Peyer's patch (tissue), 4 donors: Measurements from ENCODE around the gene IGSF9. TPM values are rescaled to one million over a fixed set of nuclear protein-coding genes. Genes with fewer than 3 reads are reported as not detected.

Source experiments
- DNase-seq, 3 donors: peaks; one replicate each; pipeline ENCODE4 v3.0.0-alpha.2; 2017 to 2019
- H3K27ac ChIP-seq, 4 donors: fragments of 200-600 bp; sonication (generic); one replicate each; pipeline ENCODE4 v1.5.1; 2016 to 2019
- H3K27me3 ChIP-seq, 2 donors: fragments of 200-600 bp; sonication (generic); one replicate each; pipeline ENCODE4 v1.5.1; 2019
- H3K36me3 ChIP-seq, 3 donors: fragments of 200-600 bp; sonication (generic); one replicate each; pipeline ENCODE4 v1.5.1; 2016 to 2019
- H3K4me1 ChIP-seq, 4 donors: fragments of 200-600 bp; sonication (generic); one replicate each; pipeline ENCODE4 v1.5.1; 2016 to 2019
- H3K4me3 ChIP-seq, 4 donors: fragments of 200-600 bp; sonication (generic); 1 replicate in 3 of 4; 2 replicates in 1 of 4; pipeline ENCODE4 v1.5.1; 2016 to 2019; ENCODE audit warnings: mild to moderate bottlenecking in 1 of 4
- H3K9me3 ChIP-seq, 4 donors: fragments of 200-600 bp; sonication (generic); one replicate each; pipeline ENCODE4 v1.5.1; 2016 to 2019; ENCODE audit warnings: mild to moderate bottlenecking in 1 of 4
- POLR2A ChIP-seq, 2 donors: fragments of 450-650 bp; IDR thresholded peaks; one replicate each; pipeline ENCODE4 v1.5.1; 2017; ENCODE audit warnings: antibody characterized with exemption in 2 of 2, mild to moderate bottlenecking in 2 of 2, moderate library complexity in 2 of 2
- total RNA-seq, 4 donors: library from RNA; depleted of rRNA; stranded (reverse); fragments of >200 nt; gene quantifications; one replicate each; pipeline ENCODE4 v1.1.0, GENCODE V29; 2016
- TF ChIP-seq, protein P1 (sequence below), 6 experiments: fragments of 450-650 bp in 4 of 6; fragments of 200-600 bp in 2 of 6; sonication (generic) in 1 of 6; IDR thresholded peaks; one replicate each; pipeline ENCODE4 v1.5.1; 2017 to 2019; ENCODE audit warnings: antibody characterized with exemption in 6 of 6, mild to moderate bottlenecking in 3 of 6, moderate library complexity in 1 of 6

Gene IGSF9
- total RNA-seq, 4 donors from 2014 or later = 5.8 to 169 (median 40.6) TPM

DNA sequence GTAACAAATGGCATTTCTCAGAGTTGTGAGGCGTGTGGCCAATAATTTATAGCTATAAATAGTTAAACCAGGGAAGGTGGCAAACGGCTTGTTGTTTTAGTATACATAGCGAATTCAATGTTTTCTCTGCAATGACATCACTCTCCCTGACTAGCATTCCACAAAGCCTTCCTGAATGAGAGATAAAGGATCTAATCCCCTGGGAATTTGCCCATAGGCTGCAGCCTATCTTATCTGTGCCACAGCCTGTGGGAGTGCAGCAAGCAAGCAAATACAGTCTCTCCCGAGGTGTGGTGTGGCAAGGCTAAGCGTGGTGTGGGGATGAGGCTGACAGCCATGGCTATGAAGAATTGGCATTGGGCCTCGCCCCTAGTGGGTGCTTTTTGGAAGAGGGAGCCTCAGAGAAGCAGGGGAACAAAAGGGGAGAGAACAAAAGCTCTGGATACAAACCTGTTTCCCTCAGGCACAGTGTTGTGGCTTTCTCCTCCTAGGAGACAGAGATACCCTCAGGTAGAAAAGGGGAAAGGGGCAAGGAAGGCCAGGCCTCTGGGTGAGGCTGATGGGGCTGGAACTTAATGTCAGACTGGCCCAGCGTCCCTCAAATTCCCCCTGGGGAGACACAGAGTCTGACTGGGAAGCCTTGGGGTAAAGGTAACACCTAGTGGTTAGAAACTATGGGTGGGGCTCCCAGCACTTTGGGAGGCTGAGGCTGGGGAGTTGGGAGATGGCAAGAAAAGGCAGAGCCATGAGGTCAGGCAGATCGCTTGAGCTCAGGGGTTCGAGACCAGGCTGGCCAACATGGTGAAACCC, 29.0 kb downstream of the IGSF9 start:
- DNase-seq = no peak

DNA sequence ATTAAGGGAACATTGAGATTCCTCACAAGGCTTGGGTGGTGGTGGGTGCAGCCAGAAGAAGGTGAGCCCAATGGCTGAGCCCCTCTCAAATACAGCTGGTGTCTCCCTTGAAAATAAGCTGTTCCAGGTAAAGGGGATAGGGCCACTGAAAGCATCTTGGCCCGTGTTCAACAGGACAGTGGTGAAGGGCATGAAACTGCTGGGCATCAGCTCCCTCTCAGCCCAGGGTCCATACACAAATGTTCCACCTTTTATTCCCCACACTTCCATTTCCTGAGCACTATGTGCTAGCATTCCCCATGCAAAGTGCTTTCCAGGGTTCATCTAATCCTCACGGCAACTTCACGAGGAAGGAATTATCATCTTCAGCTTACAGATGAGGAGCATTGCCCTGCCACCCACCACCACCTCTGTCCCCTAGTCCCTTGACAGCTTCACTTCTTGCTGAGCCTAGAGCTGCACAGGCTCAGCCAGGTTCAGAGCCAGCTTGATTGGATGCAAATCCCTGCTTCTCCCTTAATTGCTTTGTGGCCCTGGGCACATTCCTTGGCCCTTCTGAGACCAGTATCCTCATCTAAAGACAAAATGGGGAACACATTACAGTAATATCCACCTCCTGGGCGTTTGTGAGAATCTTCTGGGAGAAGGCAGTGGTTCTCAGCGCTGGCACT, 29.7 kb downstream of the IGSF9 start:
- peaks cover 0 to 39% (median 0%) of the 10 kb centered on the region in 3 donors for H3K36me3 ChIP-seq
- peaks cover 4 to 73% (median 14%) of the 10 kb centered on the region in 4 donors for H3K4me1 ChIP-seq
- H3K27me3 ChIP-seq = no peaks in the 10 kb centered on the region
- no peak for TF ChIP-seq POLR2A (IDR thresholded peaks at IDR 0.05)
- TF ChIP-seq, protein P1, sequence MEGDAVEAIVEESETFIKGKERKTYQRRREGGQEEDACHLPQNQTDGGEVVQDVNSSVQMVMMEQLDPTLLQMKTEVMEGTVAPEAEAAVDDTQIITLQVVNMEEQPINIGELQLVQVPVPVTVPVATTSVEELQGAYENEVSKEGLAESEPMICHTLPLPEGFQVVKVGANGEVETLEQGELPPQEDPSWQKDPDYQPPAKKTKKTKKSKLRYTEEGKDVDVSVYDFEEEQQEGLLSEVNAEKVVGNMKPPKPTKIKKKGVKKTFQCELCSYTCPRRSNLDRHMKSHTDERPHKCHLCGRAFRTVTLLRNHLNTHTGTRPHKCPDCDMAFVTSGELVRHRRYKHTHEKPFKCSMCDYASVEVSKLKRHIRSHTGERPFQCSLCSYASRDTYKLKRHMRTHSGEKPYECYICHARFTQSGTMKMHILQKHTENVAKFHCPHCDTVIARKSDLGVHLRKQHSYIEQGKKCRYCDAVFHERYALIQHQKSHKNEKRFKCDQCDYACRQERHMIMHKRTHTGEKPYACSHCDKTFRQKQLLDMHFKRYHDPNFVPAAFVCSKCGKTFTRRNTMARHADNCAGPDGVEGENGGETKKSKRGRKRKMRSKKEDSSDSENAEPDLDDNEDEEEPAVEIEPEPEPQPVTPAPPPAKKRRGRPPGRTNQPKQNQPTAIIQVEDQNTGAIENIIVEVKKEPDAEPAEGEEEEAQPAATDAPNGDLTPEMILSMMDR (IDR thresholded peaks at IDR 0.05) = no peak
- DNase-seq = no peak
- no peak overlapping the region for H3K4me3 ChIP-seq
- H3K9me3 ChIP-seq = no peaks in the 10 kb centered on the region
- peak overlapping the region in 2 of 4 donors; percentile 9 to 57 for H3K27ac ChIP-seq

More for the DNA sequence above, 29.0 kb downstream of the IGSF9 start:
- Histone ChIP-seq H3K36me3 (peaks cover 0 to 40% (median 0%) of the 10 kb centered on the region in 3 donors), H3K27me3 (no peaks in the 10 kb centered on the region), H3K4me3 (no peak overlapping the region), H3K9me3 (no peaks in the 10 kb centered on the region), H3K27ac (peak overlapping the region in 2 of 4 donors; percentile 9 to 57), H3K4me1 (peaks cover 0 to 70% (median 7%) of the 10 kb centered on the region in 4 donors)
- no peak for TF ChIP-seq POLR2A (IDR thresholded peaks at IDR 0.05)
- TF ChIP-seq, protein P1 (IDR thresholded peaks at IDR 0.05) = no peak

GRCh38 chr1:159914252-159915018, 31.0 kb downstream of the IGSF9 start:
- no peak for DNase-seq
- no peak overlapping the region for H3K27ac ChIP-seq
- no peaks in the 10 kb centered on the region for H3K27me3 ChIP-seq
- H3K4me3 ChIP-seq = no peak overlapping the region
- no peaks in the 10 kb centered on the region for H3K9me3 ChIP-seq
- TF ChIP-seq POLR2A (IDR thresholded peaks at IDR 0.05) = no peak
- TF ChIP-seq, protein P1 (IDR thresholded peaks at IDR 0.05) = no peak
- peaks cover 0 to 27% (median 0%) of the 10 kb centered on the region in 3 donors for H3K36me3 ChIP-seq
- peaks cover 6 to 72% (median 24%) of the 10 kb centered on the region in 4 donors for H3K4me1 ChIP-seq

- Histone ChIP-seq H3K27ac (no peak overlapping the region), H3K9me3 (no peaks in the 10 kb centered on the region), H3K4me1 (peaks cover 6 to 64% (median 24%) of the 10 kb centered on the region in 4 donors), H3K36me3 (peaks cover 0 to 19% (median 0%) of the 10 kb centered on the region in 3 donors), H3K27me3 (no peaks in the 10 kb centered on the region), H3K4me3 (no peak overlapping the region)
- TF ChIP-seq, protein P1 (IDR thresholded peaks at IDR 0.05) = no peak
- no peak for TF ChIP-seq POLR2A (IDR thresholded peaks at IDR 0.05)
- no peak for DNase-seq
These were observed 31.8 kb downstream of the IGSF9 start for GRCh38 chr1:159913451-159914192.
